AG20443 (cell line): ENCODE results near the gene SEMA3F.

Experiments
- DNase-seq: peaks from one replicate; pipeline ENCODE4 v3.0.0; 2012; ENCODE audit warnings: low spot score, mixed read lengths

The SEMA3F gene

DNA sequence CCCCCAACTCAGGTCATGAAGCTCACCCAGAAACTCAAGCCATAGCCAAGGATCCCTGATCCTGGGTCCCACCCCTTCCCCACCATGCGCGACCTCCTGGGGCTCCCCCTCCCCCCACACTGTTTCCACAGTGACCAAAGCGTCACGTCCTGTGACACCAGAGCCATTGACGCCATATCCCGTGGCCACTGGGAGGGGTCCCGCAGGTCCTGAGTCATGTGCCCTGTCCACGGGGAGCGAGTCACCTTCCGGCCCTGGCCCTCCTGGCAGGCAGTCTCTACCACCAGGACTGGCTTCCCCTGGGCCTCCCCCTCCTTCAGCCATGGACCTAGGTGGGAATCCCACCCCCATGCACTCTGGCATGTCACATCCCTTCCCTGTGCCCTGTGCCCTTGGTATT lies 15.6 kb downstream of the SEMA3F start:
- DNase-seq: peak; percentile 71

DNA sequence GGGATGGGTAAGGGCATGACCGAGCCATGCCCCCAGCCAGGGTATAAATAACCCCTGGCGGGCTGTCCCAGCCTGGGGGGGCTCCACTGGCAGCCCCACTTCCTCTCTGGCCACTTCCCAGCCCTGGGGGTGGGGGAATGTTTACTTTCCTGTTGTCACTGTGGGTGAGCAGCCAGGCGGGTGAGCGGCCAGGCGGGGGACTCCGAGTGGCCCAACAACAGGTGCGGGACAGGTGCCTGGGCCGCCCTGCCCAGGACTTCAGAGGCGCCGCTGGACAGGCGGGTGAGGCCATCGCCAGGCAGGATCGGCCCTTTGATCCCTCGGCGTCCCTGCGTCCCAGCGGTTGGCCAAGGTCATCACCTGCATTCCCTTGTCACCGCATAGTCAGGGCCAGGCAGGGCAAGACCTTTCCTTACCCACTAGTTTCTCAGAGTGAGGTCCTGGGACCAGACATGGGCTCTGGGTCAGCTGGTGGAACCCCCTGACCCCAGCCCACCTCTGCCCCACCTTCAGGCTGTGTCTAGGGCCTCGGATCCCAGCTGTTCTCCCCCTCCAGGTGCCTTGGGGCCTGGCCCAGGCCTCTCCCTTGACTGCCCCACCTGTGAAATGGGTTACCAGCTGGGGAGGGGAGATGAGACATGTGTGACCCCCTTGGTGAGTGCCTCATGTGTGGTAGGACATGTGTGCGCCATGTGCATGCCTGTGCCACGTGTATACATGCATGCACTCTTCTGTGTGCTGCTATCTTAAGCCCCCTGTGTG lies 16.6 kb downstream of the SEMA3F start:
- no peak for DNase-seq

DNA sequence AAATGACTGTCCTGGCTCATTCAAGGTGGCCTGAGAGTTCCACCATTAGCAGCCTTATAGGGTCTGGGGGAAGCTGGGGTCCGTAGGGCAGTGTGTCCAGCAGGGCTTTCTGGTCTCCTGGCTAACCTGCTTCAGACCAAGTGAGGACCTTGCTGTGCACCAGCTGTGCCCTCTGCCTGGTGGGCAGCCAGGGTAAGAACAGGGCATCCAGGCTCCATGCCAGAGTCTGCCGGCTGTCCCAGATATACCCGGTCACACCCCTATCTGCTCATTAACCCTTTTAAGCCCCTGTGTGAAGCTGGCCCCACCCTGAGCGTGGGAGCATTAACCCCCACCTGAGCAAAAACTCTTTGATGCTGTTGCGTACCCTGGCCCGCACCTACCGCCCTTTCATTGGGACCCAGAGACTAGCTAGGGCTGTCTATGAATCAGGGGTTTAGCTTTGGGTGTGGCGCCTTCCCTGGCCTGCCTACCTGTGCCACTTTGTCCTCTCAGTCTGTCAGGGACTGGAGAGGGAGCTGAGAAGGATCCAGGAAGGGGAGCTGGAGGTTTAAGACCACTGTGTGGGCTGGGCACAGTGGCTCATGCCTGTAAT lies 17.6 kb downstream of the SEMA3F start:
- no peak for DNase-seq

DNA sequence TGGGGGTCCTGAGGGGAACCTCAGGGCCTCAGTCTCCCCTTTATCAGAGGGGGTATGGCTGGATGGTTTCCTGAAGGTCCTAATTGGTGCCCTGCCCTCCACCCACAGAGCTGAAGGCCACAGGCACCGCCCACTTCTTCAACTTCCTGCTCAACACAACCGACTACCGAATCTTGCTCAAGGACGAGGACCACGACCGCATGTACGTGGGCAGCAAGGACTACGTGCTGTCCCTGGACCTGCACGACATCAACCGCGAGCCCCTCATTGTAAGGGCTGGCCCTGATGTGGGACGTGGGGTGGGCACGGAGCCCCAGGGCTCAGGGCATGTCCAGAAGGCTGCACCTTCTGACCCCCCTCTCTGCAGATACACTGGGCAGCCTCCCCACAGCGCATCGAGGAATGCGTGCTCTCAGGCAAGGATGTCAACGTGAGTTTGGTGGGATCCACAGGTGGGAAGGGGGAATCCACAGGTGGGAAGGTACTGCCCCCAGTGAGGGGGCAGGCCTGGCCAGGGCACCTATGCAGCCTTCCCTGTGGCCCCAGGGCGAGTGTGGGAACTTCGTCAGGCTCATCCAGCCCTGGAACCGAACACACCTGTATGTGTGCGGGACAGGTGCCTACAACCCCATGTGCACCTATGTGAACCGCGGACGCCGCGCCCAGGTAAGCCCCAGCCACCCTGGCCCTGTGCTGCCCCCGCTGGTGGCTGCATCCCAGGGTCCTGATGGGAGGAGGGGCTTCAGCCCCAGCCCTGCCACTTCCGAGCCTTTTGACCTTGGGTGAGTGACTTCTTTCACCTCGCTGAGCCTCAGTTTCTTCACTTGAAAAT lies 18.8 kb downstream of the SEMA3F start:
- DNase-seq: no peak

DNA sequence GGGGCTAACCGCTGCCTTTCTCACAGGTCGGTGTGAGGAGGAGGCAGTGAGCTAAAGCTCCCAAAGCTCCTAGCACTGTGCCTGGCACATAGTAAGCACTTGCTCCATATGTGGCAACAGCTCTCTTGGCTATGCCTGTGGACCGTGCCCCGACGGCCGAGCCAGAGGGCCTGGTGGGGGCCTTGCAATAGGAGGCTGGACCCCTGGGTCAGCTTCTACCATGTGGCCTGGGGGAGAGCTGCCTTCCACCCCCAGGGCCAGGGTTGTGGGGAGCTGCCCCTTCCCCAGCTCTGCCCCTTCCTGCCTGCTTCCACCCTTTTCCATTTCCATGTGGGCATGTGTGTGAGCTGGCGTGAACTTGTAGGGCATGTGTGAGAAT lies 19.4 kb downstream of the SEMA3F start:
- DNase-seq: no peak

DNA sequence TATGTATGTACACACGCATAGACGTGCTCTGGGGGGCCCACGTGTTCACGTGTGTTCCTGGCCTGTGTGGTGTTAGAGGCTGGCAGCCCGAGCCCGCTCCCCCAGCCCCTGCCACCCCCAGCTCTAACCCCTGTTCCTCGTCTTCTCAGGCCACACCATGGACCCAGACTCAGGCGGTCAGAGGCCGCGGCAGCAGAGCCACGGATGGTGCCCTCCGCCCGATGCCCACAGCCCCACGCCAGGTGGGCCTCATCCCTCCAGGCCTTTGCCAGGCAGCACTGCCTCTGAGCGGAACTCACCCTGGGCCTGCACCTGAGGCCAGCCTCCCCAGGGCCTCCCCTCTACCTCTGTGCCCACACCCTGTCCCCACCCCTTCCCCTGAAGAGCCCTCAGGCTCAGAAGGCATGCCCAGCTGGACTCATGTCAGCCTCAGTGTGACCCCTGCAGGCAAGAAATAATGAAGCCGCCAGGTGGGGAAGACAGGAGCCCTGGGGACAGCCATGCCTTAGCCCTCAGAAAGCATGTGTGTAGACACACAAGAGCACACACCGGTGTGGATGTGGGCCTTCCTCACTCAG lies 19.9 kb downstream of the SEMA3F start:
- no peak for DNase-seq

DNA sequence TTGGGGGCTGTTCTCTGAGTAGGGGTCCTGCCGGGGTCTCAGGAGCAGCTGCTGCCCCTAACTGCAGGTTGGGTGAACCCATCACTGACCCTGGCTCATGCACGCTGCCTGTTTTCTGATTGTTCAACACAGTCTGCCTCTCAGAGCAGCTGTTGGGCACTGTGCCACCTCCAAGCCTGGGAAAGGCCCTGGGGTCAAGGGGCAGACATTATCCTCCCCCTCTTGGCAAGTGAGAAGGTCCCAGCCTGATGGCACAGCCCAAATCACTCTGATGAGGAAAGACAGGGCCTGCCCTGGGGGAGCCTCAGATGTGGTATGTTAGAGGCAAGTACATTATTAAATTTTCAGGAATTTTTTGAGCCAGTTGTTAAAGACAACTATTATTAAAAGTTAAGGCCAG lies 22.2 kb downstream of the SEMA3F start:
- no peak for DNase-seq

DNA sequence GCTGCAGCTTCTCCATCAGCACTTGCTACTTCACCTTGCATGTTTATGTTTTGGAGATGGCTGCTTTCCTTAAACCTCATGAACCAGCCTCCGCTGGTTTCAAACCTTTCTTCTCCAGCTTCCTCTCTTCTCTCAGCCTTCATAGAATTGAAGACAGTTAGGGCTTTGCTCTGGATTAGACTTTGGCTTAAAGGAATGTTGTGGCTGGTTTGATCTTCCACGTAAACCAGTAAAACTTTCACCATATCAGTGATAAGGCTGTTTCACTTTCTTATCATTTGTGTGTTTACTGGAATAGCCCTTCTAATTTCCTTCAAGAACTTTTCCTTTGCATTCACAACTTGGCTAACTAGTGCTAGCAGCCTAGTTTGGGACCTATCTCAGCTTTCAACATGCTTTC lies 24.6 kb downstream of the SEMA3F start:
- no peak for DNase-seq

DNA sequence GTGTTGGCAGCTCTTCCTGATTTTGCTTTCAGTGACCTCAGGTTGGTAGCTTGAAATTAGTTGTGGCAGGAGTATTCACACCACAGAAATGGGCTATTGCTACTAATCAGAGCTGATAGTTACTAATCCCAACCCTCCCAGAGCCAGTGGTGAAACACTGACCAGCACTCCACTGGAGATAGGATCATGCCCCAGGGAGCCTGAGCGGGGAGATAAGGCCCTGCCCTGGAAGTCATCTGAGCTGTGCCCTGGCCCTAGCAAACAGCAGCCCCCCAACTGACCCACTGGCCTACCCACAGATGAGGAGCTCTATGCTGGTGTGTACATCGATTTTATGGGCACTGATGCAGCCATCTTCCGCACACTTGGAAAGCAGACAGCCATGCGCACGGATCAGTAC lies 26.9 kb downstream of the SEMA3F start:
- DNase-seq: no peak

DNA sequence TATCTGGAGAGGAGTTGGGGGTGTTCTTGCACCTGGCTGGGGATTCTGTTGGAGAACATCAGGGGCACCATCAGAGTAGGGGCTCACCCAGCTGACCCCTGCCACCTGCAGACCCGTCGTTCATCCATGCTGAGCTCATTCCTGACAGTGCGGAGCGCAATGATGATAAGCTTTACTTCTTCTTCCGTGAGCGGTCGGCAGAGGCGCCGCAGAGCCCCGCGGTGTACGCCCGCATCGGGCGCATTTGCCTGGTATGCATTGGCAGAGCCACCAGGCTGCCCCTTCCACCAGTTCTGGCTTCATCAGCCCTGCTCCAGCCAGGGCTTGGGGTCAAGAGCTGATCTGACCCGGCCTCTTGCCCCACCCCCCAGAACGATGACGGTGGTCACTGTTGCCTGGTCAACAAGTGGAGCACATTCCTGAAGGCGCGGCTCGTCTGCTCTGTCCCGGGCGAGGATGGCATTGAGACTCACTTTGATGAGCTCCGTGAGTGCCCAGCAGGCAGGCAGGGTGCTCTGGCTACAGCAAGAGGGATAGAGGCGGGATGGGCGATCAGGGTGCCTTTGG lies 27.5 kb downstream of the SEMA3F start:
- DNase-seq: no peak

DNA sequence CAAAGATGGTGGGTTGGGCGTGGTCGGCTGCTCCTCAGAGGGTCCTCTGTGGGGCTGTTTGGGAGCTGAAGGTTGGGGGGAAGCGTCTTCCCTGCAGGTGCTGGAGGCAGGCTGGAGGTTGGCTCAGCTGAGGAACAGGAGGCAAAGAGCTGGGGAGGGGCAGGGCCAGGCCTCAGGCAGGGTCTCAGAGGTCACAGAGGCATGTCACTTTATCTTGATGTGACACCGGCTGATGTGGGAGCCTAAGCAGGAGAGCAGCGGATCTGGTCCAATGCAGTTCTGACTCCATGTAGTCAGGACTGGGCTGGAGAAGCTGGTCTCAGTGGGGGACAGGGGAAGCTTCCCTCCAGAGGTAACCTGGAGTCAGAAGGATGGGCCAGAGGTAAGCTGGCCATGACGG lies 28.6 kb downstream of the SEMA3F start:
- DNase-seq: no peak

DNA sequence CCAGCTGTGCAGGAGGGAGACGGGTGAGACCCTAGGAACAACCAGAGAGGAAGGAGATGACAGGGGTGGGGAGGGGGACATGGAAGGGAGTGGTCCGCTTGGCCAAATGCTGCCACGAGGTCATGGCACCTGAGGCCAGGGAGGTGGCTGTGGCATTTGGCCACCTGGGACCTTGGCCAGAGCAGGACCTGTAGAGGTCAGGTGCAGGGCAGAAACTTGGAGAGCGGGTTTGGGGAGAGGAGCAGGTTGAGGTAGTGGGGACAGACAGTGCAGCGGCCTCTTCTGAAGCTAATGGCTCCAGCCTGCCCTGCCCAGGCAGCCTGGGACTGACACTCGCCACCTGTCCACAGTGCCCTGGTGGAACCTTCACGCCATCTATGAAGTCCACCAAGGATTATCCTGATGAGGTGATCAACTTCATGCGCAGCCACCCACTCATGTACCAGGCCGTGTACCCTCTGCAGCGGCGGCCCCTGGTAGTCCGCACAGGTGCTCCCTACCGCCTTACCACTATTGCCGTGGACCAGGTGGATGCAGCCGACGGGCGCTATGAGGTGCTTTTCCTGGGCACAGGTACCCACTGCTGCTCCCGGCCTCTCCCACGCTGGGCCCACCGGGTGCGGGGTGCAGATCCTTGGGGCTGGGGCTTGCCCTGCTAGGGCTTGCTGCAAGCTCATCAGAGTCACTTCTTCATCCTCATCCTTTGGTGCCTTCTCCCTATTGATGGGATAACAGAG lies 29.3 kb downstream of the SEMA3F start:
- DNase-seq: no peak

DNA sequence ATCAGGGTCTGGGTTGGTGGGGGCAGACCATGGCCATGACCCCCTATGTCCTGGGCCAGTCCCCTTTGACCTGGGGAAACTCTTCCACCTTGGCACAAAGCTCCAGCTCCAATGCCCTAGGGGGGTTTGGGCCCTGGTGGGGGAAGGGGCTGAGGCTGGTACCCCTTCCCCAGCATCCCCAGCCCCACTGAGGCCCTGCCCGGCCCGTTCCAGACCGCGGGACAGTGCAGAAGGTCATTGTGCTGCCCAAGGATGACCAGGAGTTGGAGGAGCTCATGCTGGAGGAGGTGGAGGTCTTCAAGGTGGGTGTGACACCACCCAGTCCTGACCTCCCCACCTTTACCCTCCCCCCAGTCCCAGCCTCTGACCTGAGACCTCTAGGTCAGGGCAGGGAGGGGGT lies 30.1 kb downstream of the SEMA3F start:
- no peak for DNase-seq

DNA sequence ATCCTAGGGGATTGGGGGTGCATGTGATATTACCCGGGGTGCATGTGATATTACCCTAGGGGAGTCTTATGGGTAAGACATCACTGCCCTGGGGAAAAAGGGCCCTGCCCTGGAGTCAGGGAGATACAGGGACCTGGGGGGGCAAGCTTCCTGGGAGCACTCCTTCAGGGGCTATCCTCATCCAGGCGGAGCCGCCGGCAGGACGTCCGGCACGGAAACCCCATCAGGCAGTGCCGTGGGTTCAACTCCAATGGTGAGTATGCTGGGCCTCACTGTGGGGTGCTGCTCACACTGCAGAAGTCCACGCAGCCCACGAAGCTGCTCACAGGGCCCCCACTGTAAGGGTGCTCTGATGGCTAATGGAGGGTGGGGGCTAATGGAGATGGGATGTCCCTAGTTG lies 31.0 kb downstream of the SEMA3F start:
- DNase-seq: no peak

DNA sequence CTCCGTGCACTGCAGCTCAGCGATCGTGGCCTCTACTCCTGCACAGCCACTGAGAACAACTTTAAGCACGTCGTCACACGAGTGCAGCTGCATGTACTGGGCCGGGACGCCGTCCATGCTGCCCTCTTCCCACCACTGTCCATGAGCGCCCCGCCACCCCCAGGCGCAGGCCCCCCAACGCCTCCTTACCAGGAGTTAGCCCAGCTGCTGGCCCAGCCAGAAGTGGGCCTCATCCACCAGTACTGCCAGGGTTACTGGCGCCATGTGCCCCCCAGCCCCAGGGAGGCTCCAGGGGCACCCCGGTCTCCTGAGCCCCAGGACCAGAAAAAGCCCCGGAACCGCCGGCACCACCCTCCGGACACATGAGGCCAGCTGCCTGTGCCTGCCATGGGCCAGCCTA lies 32.6 kb downstream of the SEMA3F start:
- DNase-seq: no peak

DNA sequence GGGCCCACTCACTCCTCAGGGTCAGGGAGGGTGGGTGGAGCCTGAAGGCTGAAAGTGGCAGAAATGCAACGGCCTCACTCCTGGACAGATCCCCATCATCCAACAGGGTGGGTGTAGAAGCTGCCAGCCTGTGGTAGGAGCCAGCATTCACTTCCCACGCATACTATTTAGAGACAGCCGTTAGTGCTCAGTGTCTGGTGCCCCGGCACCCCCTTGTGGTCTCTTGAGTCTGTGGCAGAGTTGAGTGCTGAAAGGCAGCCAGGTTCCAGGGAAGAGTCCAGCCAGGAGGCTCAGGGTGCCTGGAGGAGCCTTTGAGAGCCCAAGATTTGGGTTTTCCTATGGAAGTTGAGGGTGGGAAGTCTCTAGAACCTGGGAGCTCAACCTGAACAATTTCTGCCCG lies 34.1 kb downstream of the SEMA3F start:
- peak; percentile 91 for DNase-seq

DNA sequence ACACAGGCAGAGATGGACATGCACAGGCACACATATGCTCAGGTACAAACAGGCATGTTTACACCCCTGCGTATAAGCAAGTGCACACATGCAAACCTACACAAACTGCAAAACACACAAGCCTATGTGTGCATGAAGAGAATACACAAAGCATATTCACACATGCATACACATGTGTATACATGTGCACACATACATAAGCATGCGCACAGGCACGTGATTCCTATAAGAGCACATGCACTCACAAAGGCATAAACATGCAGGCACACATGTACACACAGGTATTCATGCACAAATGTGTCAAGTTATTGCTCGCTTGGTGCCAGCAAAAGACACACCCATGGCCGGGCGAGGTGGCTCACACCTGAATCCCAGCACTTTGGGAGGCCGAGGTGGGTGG lies 34.9 kb downstream of the SEMA3F start:
- no peak for DNase-seq

DNA sequence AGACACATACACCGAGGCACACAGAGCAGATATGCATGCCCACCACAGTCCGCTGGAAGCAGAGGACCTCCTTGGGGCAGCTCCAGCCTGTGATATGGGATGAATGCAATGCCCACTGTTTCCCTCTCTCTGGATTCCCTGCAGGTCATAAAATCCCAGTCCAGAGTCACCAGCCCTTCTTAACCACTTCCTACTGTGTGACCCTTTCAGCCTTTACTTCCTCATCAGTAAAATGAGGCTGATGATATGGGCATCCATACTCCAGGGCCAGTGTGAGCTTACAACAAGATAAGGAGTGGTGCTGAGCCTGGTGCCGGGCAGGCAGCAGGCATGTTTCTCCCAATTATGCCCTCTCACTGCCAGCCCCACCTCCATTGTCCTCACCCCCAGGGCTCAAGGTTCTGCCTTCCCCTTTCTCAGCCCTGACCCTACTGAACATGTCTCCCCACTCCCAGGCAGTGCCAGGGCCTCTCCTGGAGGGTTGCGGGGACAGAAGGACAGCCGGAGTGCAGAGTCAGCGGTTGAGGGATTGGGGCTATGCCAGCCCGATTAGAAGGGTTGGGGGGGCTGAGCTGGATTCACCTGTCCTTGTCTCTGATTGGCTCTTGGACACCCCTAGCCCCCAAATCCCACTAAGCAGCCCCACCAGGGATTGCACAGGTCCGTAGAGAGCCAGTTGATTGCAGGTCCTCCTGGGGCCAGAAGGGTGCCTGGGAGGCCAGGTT lies 36.0 kb downstream of the SEMA3F start, which contains the start of gene GNAT1:
Gene GNAT1 (plus strand): TSS at position 675 of the 725 bp plus-strand sequence. CDS start 116 bp downstream, outside the sequence.
- no peak for DNase-seq

DNA sequence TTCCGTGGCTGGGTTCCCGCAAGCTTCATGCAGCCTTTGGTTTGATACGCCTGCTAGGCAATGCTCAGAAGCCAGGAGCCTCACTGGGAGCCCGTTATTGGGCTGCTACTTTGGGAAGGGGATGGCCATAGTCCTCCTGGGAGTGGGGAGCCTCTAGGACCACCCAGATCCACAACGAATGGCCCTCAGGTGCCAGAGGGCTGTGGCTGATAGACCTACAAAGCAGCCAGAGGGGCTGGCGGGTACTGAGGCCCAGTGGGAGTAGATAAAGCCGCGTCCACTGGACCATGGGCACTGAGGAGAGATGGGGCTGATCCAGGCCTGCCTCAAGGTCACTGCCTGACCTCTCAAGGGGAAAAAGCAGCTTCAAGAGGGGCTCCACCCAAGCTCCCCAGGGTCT lies 37.0 kb downstream of the SEMA3F start:
- no peak for DNase-seq

DNA sequence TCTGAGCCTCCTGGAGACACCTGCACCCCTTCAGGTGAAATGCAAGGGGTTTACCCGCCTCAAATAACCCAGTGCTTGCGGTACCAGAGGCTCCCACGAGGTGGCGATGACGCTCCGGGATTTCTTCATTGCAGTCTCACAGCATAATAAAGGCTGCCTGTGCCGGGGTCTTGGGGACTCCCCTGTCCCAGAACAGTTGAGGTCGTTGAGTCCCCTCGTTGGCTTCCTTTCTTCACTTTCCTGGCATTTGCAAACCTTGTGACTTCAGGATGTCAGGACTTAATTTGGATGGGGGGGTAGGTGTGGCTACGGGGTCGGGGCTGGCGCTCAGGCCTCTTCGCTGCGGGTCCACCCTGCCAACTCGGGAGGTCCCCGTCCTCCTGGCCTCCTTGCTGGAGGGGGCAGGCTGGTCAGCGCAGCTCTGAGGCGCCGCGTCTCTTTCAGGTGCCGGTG lies 37.6 kb downstream of the SEMA3F start:
- DNase-seq: peak; percentile 76

DNA sequence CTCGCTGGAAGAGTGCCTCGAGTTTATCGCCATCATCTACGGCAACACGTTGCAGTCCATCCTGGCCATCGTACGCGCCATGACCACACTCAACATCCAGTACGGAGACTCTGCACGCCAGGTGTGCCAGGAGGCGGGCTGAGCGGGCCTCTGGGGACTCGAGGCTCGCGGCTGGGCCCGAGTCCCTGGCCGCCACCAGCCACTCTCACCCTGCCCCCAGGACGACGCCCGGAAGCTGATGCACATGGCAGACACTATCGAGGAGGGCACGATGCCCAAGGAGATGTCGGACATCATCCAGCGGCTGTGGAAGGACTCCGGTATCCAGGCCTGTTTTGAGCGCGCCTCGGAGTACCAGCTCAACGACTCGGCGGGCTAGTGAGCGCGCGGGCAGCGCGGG lies 38.2 kb downstream of the SEMA3F start:
- DNase-seq: no peak
